Keratinocyte (primary cell): Measurements from ENCODE around the gene PTGR3.

Experiments
- CTCF ChIP-seq, 3 experiments: IDR thresholded peaks in 1 of 3; conservative IDR thresholded peaks in 1 of 3; optimal IDR thresholded peaks in 1 of 3; 2 replicates in 2 of 3; 3 replicates in 1 of 3; pipeline versions ENCODE3 to v1.5.1; 2011; ENCODE audit warnings: low read length in 3 of 3, mild to moderate bottlenecking in 3 of 3, moderate library complexity in 2 of 3, control low read depth in 1 of 3, inconsistent platforms in 1 of 3; ENCODE audit not compliant: insufficient read depth in 2 of 3; ENCODE audit errors: extremely low read depth in 1 of 3
- EZH2 ChIP-seq: IDR thresholded peaks from one replicate; pipeline ENCODE4 v1.6.1; 2012; ENCODE audit warnings: inconsistent platforms, mild to moderate bottlenecking, low read length, moderate library complexity

- no peak for TF ChIP-seq CTCF (optimal IDR thresholded peaks at IDR 0.05 in 1 of 3, IDR thresholded peaks at IDR 0.05 in 1 of 3, conservative IDR thresholded peaks at IDR 0.05 in 1 of 3; ENCODE audit: extremely low read depth in 1 of 3, insufficient read depth in 2 of 3, low read length in 3 of 3)
- TF ChIP-seq EZH2: no peak
Observed at GRCh38 chr18:75203416-75204268, 5.3 kb downstream of the PTGR3 start.
